Kidney epithelial cell (primary cell): ENCODE measurements around the gene CDR2. TPM values are rescaled to one million over a fixed set of nuclear protein-coding genes. Genes with fewer than 3 reads are reported as not detected.
"Not testable (repeated sequence)": the region's sequence is repeated elsewhere in the genome, so short reads cannot be mapped to it uniquely, and the experiment has no call there.

Experiments
- DNase-seq: peaks from one replicate; pipeline ENCODE4 v3.0.0-alpha.2; 2010; ENCODE audit warnings: low read depth
- H3K27me3 ChIP-seq: 2 replicates; pipeline ENCODE4 v1.6.0; 2011; ENCODE audit warnings: low read length; ENCODE audit not compliant: control insufficient read depth, insufficient read depth
- H3K36me3 ChIP-seq: 2 replicates; pipeline ENCODE4 v1.5.1; 2011; ENCODE audit warnings: low read length; ENCODE audit not compliant: control insufficient read depth, insufficient read depth
- H3K4me3 ChIP-seq: 2 replicates; pipeline ENCODE4 v1.5.1; 2011; ENCODE audit warnings: low read depth, mild to moderate bottlenecking, control low read depth, low read length
- CTCF ChIP-seq: IDR thresholded peaks from 2 replicates; pipeline ENCODE4 v1.5.1; 2011; ENCODE audit warnings: mild to moderate bottlenecking, moderate library complexity, low read length, control low read depth, inconsistent platforms; ENCODE audit not compliant: insufficient read depth, poor library complexity, severe bottlenecking
- total RNA-seq: library from RNA; depleted of rRNA; stranded (reverse); fragments of >200 nt; gene quantifications from 2 replicates; pipeline ENCODE4 v1.2.3, GENCODE V29; 2015

The CDR2 gene
- total RNA-seq, 1 donor from 2014 or later = 27.0 TPM

DNA sequence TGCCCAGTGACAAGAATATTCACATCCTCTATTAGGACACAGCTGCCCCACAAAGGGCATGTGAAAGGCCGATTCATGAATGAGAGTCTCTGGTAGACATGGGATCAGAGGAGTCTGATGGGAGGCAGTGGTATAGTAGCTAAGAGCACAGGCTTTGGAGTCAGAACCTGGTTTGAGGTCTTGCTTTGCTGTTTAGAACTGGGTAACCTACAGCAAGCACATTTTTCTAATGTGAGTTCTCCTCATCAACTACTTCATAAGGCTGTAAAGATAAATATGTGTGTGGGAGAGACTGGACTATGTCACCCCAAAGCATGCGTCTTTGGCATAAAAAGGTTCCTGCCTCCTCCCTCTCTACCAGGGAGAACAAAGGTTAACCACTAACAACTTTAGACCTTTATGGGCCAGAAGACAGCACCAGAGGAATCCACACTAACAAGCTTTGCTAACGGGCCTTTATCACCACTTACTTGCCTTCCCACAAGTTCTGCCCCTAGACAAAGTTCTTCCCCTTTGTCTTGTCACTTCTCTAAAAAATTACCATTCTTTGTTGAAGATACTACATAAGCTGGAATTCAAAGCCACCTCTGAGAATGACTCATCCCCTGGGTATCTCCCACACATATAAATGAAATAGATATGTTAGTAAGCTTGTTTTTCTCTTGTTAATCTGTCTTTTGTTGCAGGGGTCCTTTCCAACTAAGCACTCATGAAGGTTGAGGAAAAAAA is 21.1 kb downstream of the CDR2 start:
- DNase-seq = no peak

GRCh38 chr16:22352723-22353122 is 21.7 kb downstream of the CDR2 start:
- DNase-seq = no peak
- H3K36me3 ChIP-seq = peaks cover 2% of the 10 kb centered on the region
- TF ChIP-seq CTCF = no peak
- no peaks in the 10 kb centered on the region for H3K27me3 ChIP-seq
- H3K4me3 ChIP-seq = no peak overlapping the region

More for the DNA sequence above, 21.1 kb downstream of the CDR2 start:
- Histone ChIP-seq H3K36me3 (peaks cover 2% of the 10 kb centered on the region), H3K4me3 (no peak overlapping the region), H3K27me3 (no peaks in the 10 kb centered on the region)
- TF ChIP-seq CTCF = no peak

DNA sequence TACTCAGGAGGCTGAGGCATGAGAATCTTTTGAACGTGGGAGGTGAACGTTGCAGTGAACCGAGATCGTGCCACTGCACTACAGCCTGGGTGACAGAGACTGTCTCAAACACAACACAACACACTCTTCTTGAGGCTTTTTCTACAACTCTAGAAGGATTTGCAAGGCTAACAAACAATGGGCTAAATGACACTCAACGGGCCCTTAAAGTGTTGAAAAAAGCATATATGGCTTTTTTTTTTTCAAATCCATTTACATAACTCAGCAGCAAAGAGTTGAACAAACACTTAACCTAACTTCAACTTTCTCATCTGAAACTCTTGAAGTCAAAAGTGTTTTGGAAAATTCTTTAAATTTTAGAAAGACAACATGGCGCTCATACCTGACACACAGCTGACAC is 22.3 kb downstream of the CDR2 start:
- TF ChIP-seq CTCF = no peak

DNA sequence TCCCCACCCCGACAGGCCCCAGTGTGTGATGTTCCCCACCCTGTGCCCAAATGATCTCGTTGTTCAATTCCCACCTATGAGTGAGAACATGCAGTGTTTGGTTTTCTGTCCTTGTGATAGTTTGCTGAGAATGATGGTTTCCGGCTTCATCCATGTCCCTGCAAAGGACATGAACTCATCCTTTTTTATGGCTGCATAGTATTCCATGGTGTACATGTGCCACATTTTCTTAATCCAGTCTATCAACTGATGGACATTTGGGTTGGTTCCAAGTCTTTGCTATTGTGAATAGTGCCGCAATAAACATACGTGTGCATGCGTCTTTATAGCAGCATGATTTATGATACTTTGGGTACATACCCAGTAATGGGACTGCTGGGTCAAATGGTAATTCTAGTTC is 23.4 kb downstream of the CDR2 start:
- DNase-seq, H3K4me3 ChIP-seq, H3K27me3 ChIP-seq, H3K36me3 ChIP-seq: not testable (repeated sequence)

More for the DNA sequence above, 22.3 kb downstream of the CDR2 start:
- no peak overlapping the region for H3K4me3 ChIP-seq
- H3K36me3 ChIP-seq = peaks cover 2% of the 10 kb centered on the region
- no peak for DNase-seq
- no peaks in the 10 kb centered on the region for H3K27me3 ChIP-seq

- no peak for DNase-seq
- Histone ChIP-seq H3K4me3 (no peak overlapping the region), H3K27me3 (no peaks in the 10 kb centered on the region), H3K36me3 (peaks cover 3% of the 10 kb centered on the region)
- TF ChIP-seq CTCF = no peak
Measured at GRCh38 chr16:22348291-22348690, 26.1 kb downstream of the CDR2 start.

DNA sequence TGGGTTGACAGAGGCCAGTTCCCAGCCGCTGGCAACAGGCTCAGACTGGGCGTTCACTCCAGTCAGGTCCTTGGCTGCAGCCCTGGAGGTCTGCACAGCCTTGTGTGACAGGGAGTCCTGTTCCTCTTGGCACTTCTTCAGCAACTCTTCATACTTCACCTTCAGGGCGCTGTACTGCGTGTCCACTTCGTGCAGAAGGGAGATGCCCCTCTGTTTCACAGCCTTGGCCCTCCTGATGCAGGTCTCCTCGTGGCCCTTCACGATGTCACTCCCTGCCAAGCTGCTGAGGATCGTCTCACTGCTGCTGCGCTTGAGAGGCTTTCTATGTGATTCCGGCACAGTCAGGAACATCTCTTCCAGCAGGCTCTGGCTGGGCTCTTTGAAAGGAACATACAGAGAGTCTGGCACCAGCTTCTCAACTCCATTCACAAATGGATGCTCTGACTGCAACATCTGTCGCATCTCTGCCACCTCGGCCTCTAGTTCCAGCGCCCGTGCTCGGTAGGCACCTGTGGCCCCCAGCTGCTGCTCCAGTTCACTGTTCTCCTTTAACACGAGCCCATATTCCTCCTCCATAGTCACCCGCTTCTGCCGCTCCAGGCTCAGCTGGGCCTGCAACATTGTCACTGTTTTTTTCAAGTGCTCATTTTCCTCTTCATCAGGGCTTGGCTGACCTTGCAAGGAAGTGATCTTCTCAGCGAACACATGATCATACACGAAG is 27.2 kb downstream of the CDR2 start:
- DNase-seq = no peak
- TF ChIP-seq CTCF = no peak
- no peaks in the 10 kb centered on the region for H3K27me3 ChIP-seq
- no peak overlapping the region for H3K4me3 ChIP-seq
- peaks cover 3% of the 10 kb centered on the region for H3K36me3 ChIP-seq
